Endothelial cell of umbilical vein (primary cell): Measurements from ENCODE around the gene LIN7A.

Source experiments
- CTCF ChIP-seq, 2 donors: IDR thresholded peaks; 1 replicate in 1 of 2; 2 replicates in 1 of 2; pipeline ENCODE4 v1.5.1; 2011; ENCODE audit warnings: low read length in 2 of 2, mild to moderate bottlenecking in 2 of 2, moderate library complexity in 2 of 2, control low read depth in 1 of 2, inconsistent platforms in 1 of 2, low read depth in 1 of 2; ENCODE audit not compliant: insufficient read depth in 1 of 2; ENCODE audit errors: extremely low read depth in 1 of 2
- EZH2 ChIP-seq: IDR thresholded peaks from 2 replicates; pipeline ENCODE4 v1.6.1; 2012; ENCODE audit warnings: borderline replicate concordance, low read depth, mild to moderate bottlenecking, moderate library complexity, low read length, inconsistent platforms; ENCODE audit not compliant: severe bottlenecking
- FOS ChIP-seq: IDR thresholded peaks from 2 replicates; pipeline ENCODE4 v1.6.1; 2011; ENCODE audit warnings: mild to moderate bottlenecking, low read length, moderate library complexity, borderline replicate concordance; ENCODE audit not compliant: insufficient read depth
- GATA2 ChIP-seq: IDR thresholded peaks from 2 replicates; pipeline ENCODE4 v1.7.0; 2011; ENCODE audit warnings: low read depth, mild to moderate bottlenecking, moderate library complexity, mixed read lengths, low read length; ENCODE audit not compliant: insufficient read length, insufficient read depth
- JUN ChIP-seq: IDR thresholded peaks from 2 replicates; pipeline ENCODE4 v1.6.1; 2011; ENCODE audit warnings: borderline replicate concordance, low read depth; ENCODE audit not compliant: insufficient read length, insufficient read depth
- MYC ChIP-seq: IDR thresholded peaks from one replicate; pipeline ENCODE4 v1.6.1; 2011; ENCODE audit warnings: mild to moderate bottlenecking, low read depth, low read length
- POLR2A ChIP-seq: IDR thresholded peaks from 2 replicates; pipeline ENCODE4 v1.6.1; 2012; ENCODE audit warnings: low read depth, mild to moderate bottlenecking, control low read depth, low read length
- POLR2AphosphoS5 ChIP-seq: IDR thresholded peaks from 2 replicates; pipeline ENCODE4 v1.6.1; 2012; ENCODE audit warnings: low read depth, mild to moderate bottlenecking, control low read depth, low read length, moderate library complexity; ENCODE audit not compliant: insufficient read depth
- TF ChIP-seq, protein P1 (sequence below): IDR thresholded peaks from 2 replicates; pipeline ENCODE4 v1.6.1; 2011; ENCODE audit not compliant: insufficient read depth, insufficient read length

DNA sequence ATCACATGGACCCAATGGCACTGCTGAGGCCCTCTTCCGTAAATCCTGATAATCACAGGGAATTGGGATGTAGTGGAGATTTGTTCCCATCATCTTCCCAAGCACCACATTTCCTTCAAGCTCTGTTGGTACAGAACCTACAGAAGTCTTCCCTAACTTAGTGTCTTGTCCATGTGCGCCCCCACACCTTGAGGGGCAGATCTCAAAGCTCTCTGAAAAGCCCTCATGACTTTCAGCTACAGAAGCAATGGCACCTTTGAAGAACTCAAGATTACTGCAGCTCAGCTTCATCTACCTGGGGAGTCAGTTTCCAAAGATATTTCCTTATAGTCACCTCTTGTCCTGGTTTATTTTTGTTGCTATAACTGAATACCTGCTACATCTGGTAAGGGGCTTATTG is 166.8 kb downstream of the LIN7A start:
- TF ChIP-seq CTCF (IDR thresholded peaks at IDR 0.05; ENCODE audit: extremely low read depth in 1 of 2, insufficient read depth in 1 of 2, low read depth in 1 of 2, low read length in 2 of 2): no peak
- TF ChIP-seq EZH2: no peak
- TF ChIP-seq JUN: no peak
- TF ChIP-seq POLR2AphosphoS5: no peak
- no peak for TF ChIP-seq FOS
- TF ChIP-seq GATA2: no peak
- no peak for TF ChIP-seq POLR2A
- TF ChIP-seq, protein P1, sequence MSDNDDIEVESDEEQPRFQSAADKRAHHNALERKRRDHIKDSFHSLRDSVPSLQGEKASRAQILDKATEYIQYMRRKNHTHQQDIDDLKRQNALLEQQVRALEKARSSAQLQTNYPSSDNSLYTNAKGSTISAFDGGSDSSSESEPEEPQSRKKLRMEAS: no peak
- no peak for TF ChIP-seq MYC
